HepG2 (cell line): ENCODE measurements around the gene CMIP. TPM values are rescaled to one million over a fixed set of nuclear protein-coding genes. Genes with fewer than 3 reads are reported as not detected.

Source experiments
- FOSL2 ChIP-seq: sonication (generic); formaldehyde crosslinking; IDR thresholded peaks from 2 replicates; pipeline ENCODE4 v1.4.0; 2020; ENCODE audit warnings: missing genetic modification reagents
- FOXA1 ChIP-seq, 2 experiments: fragments of 450-650 bp in 1 of 2; sonication (generic) in 1 of 2; formaldehyde crosslinking in 1 of 2; IDR thresholded peaks; 2 replicates each; pipeline versions ENCODE4 v1.4.0 to v1.6.1; 2016 to 2020; ENCODE audit warnings: missing genetic modification reagents in 1 of 2
- HNRNPK ChIP-seq: fragments of 200-400 bp; formaldehyde crosslinking; IDR thresholded peaks from 2 replicates; pipeline ENCODE4 v1.6.1; 2018; ENCODE audit warnings: low read length, low read depth, moderate library complexity, mild to moderate bottlenecking; ENCODE audit not compliant: poor library complexity, severe bottlenecking
- MAF1 ChIP-seq: sonication (generic); formaldehyde crosslinking; IDR thresholded peaks from 2 replicates; pipeline ENCODE4 v1.5.0; 2020; ENCODE audit warnings: missing genetic modification reagents, borderline replicate concordance
- NFIB ChIP-seq: sonication (generic); formaldehyde crosslinking; IDR thresholded peaks from 2 replicates; pipeline ENCODE4 v1.9.0; 2021; ENCODE audit warnings: missing genetic modification reagents, mild to moderate bottlenecking, borderline replicate concordance
- ONECUT2 ChIP-seq: sonication (generic); formaldehyde crosslinking; IDR thresholded peaks from 2 replicates; pipeline ENCODE4 v1.4.0; 2020; ENCODE audit warnings: missing genetic modification reagents
- PCBP1 ChIP-seq: fragments of 200-400 bp; formaldehyde crosslinking; IDR thresholded peaks from 2 replicates; pipeline ENCODE4 v1.6.1; 2017; ENCODE audit warnings: mild to moderate bottlenecking, low read depth, low read length, borderline replicate concordance
- PHB2 ChIP-seq: fragments of 450-650 bp; IDR thresholded peaks from 2 replicates; pipeline ENCODE4 v1.6.1; 2018; ENCODE audit not compliant: partially characterized antibody
- SUZ12 ChIP-seq: fragments of 150-350 bp; IDR thresholded peaks from 2 replicates; pipeline ENCODE4 v1.6.1; 2014; ENCODE audit warnings: low read depth, low read length
- TAF1 ChIP-seq: sonication (generic); formaldehyde crosslinking; IDR thresholded peaks from 2 replicates; pipeline ENCODE4 v1.4.0; 2020; ENCODE audit warnings: missing genetic modification reagents
- ZNF282 ChIP-seq: fragments of 450-650 bp; IDR thresholded peaks from 2 replicates; pipeline ENCODE4 v1.6.1; 2018; ENCODE audit not compliant: partially characterized antibody
- ZNF329 ChIP-seq: sonication (generic); formaldehyde crosslinking; IDR thresholded peaks from 2 replicates; pipeline ENCODE4 v1.9.0; 2021; ENCODE audit warnings: low read depth, mild to moderate bottlenecking, missing genetic modification reagents
- ZNF572 ChIP-seq: sonication (generic); formaldehyde crosslinking; IDR thresholded peaks from 2 replicates; pipeline ENCODE4 v1.5.1; 2020; ENCODE audit warnings: mild to moderate bottlenecking, missing genetic modification reagents
- polyA plus RNA-seq, 8 experiments: library from polyadenylated mRNA; depleted of rRNA in 3 of 8; stranded (reverse) in 7 of 8; unstranded in 1 of 8; fragments of >200 nt; fragmentation: Illumina TruSeq in 4 of 8; extraction: Trizol in 4 of 8; gene quantifications; 2 replicates each; pipeline versions ENCODE4 v1.2.1 to v1.2.3, GENCODE V29; 2011 to 2016; ENCODE audit warnings: low read depth in 4 of 8, missing spikeins in 1 of 8, mixed read lengths in 1 of 8; ENCODE audit not compliant: insufficient read depth in 1 of 8
- total RNA-seq, 5 experiments: library from RNA; depleted of rRNA; stranded (reverse); fragments of >200 nt; fragmentation: Illumina TruSeq; extraction: Trizol; gene quantifications; 2 replicates each; pipeline ENCODE4 v1.2.3, GENCODE V29; 2016; ENCODE audit warnings: low read depth in 1 of 5
- TF ChIP-seq, protein P1 (sequence below): sonication (generic); formaldehyde crosslinking; IDR thresholded peaks from 2 replicates; pipeline ENCODE4 v1.5.1; 2020; ENCODE audit warnings: mild to moderate bottlenecking, missing genetic modification reagents, moderate library complexity
- TF ChIP-seq, protein P2 (sequence below): IDR thresholded peaks from 2 replicates; pipeline ENCODE4 v1.6.1; 2012; ENCODE audit warnings: low read length, improper control_type of control experiment
- TF ChIP-seq, protein P3 (sequence below): sonication (generic); formaldehyde crosslinking; IDR thresholded peaks from 2 replicates; pipeline ENCODE4 v1.5.1; 2020; ENCODE audit warnings: mild to moderate bottlenecking, missing genetic modification reagents, borderline replicate concordance
- TF ChIP-seq, protein P4 (sequence below): sonication (generic); formaldehyde crosslinking; IDR thresholded peaks from 2 replicates; pipeline ENCODE4 v1.4.0; 2020; ENCODE audit warnings: missing genetic modification reagents, mild to moderate bottlenecking, borderline replicate concordance

The CMIP gene
- total and polyA plus RNA-seq, 2 of the 13 experiments (the other 11 are each of a cell fraction or from before 2014, with no cell fraction given), result 10.9 to 18.1 TPM

DNA sequence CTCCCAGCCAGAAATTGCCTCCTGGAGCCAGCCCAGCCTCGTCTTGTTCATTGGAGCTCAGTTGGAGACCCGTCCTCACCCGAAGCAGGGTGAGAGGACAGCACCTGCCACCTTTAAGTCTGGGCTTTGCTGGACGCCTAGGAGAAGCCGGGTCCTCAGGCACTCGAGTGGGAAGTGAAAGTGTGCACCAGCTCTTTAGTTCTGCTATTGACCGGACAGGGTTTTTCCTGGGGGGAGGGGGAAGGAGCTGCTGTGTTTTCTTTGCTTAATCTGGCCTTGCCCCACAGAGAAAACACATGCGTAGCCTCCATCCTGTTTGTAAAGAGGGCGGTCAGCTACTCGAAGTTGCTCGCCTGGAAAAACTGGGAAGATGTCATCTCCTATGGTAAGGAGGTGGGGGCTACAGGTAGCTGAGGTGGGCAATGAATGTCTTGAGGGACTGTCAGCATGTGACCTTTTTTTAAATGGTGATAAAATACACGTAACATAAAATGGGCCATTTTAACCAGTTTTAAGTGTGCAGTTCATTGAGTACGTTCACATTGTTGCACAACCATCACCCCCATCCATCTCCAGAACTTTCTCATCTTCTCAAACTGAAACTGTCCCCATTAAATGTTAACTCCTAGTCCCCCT, 34.4 kb downstream of the CMIP start (continued):
- TF ChIP-seq, protein P1, sequence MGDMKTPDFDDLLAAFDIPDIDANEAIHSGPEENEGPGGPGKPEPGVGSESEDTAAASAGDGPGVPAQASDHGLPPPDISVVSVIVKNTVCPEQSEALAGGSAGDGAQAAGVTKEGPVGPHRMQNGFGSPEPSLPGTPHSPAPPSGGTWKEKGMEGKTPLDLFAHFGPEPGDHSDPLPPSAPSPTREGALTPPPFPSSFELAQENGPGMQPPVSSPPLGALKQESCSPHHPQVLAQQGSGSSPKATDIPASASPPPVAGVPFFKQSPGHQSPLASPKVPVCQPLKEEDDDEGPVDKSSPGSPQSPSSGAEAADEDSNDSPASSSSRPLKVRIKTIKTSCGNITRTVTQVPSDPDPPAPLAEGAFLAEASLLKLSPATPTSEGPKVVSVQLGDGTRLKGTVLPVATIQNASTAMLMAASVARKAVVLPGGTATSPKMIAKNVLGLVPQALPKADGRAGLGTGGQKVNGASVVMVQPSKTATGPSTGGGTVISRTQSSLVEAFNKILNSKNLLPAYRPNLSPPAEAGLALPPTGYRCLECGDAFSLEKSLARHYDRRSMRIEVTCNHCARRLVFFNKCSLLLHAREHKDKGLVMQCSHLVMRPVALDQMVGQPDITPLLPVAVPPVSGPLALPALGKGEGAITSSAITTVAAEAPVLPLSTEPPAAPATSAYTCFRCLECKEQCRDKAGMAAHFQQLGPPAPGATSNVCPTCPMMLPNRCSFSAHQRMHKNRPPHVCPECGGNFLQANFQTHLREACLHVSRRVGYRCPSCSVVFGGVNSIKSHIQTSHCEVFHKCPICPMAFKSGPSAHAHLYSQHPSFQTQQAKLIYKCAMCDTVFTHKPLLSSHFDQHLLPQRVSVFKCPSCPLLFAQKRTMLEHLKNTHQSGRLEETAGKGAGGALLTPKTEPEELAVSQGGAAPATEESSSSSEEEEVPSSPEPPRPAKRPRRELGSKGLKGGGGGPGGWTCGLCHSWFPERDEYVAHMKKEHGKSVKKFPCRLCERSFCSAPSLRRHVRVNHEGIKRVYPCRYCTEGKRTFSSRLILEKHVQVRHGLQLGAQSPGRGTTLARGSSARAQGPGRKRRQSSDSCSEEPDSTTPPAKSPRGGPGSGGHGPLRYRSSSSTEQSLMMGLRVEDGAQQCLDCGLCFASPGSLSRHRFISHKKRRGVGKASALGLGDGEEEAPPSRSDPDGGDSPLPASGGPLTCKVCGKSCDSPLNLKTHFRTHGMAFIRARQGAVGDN (CRISPR knock-in tag), result peak; percentile 50; the same call in 1 of the 2 replicates
- no peak for TF ChIP-seq ONECUT2 (CRISPR knock-in tag)
- TF ChIP-seq, protein P2, sequence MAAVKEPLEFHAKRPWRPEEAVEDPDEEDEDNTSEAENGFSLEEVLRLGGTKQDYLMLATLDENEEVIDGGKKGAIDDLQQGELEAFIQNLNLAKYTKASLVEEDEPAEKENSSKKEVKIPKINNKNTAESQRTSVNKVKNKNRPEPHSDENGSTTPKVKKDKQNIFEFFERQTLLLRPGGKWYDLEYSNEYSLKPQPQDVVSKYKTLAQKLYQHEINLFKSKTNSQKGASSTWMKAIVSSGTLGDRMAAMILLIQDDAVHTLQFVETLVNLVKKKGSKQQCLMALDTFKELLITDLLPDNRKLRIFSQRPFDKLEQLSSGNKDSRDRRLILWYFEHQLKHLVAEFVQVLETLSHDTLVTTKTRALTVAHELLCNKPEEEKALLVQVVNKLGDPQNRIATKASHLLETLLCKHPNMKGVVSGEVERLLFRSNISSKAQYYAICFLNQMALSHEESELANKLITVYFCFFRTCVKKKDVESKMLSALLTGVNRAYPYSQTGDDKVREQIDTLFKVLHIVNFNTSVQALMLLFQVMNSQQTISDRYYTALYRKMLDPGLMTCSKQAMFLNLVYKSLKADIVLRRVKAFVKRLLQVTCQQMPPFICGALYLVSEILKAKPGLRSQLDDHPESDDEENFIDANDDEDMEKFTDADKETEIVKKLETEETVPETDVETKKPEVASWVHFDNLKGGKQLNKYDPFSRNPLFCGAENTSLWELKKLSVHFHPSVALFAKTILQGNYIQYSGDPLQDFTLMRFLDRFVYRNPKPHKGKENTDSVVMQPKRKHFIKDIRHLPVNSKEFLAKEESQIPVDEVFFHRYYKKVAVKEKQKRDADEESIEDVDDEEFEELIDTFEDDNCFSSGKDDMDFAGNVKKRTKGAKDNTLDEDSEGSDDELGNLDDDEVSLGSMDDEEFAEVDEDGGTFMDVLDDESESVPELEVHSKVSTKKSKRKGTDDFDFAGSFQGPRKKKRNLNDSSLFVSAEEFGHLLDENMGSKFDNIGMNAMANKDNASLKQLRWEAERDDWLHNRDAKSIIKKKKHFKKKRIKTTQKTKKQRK, result no peak
- TF ChIP-seq, protein P3, sequence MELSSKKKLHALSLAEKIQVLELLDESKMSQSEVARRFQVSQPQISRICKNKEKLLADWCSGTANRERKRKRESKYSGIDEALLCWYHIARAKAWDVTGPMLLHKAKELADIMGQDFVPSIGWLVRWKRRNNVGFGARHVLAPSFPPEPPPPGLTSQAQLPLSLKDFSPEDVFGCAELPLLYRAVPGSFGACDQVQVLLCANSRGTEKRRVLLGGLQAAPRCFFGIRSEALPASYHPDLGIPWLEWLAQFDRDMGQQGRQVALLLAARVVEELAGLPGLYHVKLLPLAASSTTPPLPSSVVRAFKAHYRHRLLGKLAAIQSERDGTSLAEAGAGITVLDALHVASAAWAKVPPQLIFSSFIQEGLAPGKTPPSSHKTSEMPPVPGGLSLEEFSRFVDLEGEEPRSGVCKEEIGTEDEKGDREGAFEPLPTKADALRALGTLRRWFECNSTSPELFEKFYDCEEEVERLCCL, result no peak
- no peak for TF ChIP-seq ZNF329
- TF ChIP-seq TAF1, result no peak
- no peak for TF ChIP-seq FOXA1 (IDR thresholded peaks at IDR 0.05)
- TF ChIP-seq FOXA1 (CRISPR knock-in tag; IDR thresholded peaks at IDR 0.05), result 0 out of 2 replicates have a peak, but pooled peaks have one; percentile 4
- TF ChIP-seq HNRNPK, result peak; percentile 26
- no peak for TF ChIP-seq NFIB
- TF ChIP-seq ZNF282, result no peak
- TF ChIP-seq, protein P4, sequence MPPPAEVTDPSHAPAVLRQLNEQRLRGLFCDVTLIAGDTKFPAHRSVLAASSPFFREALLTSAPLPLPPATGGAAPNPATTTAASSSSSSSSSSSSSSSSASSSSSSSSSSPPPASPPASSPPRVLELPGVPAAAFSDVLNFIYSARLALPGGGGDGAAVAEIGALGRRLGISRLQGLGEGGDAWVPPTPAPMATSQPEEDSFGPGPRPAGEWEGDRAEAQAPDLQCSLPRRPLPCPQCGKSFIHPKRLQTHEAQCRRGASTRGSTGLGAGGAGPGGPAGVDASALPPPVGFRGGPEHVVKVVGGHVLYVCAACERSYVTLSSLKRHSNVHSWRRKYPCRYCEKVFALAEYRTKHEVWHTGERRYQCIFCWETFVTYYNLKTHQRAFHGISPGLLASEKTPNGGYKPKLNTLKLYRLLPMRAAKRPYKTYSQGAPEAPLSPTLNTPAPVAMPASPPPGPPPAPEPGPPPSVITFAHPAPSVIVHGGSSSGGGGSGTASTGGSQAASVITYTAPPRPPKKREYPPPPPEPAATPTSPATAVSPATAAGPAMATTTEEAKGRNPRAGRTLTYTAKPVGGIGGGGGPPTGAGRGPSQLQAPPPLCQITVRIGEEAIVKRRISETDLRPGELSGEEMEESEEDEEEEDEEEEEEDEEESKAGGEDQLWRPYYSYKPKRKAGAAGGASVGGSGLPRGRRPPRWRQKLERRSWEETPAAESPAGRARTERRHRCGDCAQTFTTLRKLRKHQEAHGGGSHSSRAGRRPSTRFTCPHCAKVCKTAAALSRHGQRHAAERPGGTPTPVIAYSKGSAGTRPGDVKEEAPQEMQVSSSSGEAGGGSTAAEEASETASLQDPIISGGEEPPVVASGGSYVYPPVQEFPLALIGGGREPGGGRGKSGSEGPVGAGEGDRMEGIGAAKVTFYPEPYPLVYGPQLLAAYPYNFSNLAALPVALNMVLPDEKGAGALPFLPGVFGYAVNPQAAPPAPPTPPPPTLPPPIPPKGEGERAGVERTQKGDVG (CRISPR knock-in tag), result 0 out of 2 replicates have a peak, but pooled peaks have one; percentile 36
- TF ChIP-seq SUZ12, result no peak
- no peak for TF ChIP-seq PCBP1
- TF ChIP-seq PHB2, result no peak
- TF ChIP-seq ZNF572 (CRISPR knock-in tag), result 0 out of 2 replicates have a peak, but pooled peaks have one; percentile 74
- TF ChIP-seq FOSL2 (CRISPR knock-in tag), result 0 out of 2 replicates have a peak, but pooled peaks have one; percentile 13
- TF ChIP-seq MAF1, result no peak
